GM10266 (cell line): ENCODE data around the gene PRKCA.

Experiments used
- DNase-seq: peaks from one replicate; pipeline ENCODE4 v3.0.0; 2012; ENCODE audit errors: extremely low spot score
- TF ChIP-seq, protein P1 (sequence below): IDR thresholded peaks from 2 replicates; pipeline ENCODE4 v1.5.1; 2012; ENCODE audit warnings: mild to moderate bottlenecking, low read depth; ENCODE audit not compliant: control insufficient read depth, insufficient read depth; ENCODE audit errors: missing control alignments

The PRKCA gene

DNA sequence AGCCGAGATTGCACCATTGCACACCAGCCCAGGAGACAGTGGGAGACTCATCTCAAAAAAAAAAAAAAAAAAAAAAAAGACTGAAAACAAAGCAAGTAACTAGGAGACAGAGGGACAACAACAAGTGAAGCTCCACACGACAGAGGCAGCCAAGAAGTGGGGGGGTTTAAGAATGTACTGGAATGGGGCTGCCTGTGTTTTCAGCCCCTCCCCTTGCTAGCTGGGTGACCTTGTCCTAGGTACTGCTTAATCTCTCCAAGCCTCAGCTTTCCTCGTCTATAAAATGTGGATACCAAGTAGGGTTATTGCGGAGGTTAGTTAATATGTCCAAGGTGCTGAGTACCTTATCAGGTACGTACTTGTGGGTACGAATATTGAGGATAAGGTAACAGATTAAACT, 368.7 kb downstream of the PRKCA start:
- TF ChIP-seq, protein P1, sequence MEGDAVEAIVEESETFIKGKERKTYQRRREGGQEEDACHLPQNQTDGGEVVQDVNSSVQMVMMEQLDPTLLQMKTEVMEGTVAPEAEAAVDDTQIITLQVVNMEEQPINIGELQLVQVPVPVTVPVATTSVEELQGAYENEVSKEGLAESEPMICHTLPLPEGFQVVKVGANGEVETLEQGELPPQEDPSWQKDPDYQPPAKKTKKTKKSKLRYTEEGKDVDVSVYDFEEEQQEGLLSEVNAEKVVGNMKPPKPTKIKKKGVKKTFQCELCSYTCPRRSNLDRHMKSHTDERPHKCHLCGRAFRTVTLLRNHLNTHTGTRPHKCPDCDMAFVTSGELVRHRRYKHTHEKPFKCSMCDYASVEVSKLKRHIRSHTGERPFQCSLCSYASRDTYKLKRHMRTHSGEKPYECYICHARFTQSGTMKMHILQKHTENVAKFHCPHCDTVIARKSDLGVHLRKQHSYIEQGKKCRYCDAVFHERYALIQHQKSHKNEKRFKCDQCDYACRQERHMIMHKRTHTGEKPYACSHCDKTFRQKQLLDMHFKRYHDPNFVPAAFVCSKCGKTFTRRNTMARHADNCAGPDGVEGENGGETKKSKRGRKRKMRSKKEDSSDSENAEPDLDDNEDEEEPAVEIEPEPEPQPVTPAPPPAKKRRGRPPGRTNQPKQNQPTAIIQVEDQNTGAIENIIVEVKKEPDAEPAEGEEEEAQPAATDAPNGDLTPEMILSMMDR = no peak

DNA sequence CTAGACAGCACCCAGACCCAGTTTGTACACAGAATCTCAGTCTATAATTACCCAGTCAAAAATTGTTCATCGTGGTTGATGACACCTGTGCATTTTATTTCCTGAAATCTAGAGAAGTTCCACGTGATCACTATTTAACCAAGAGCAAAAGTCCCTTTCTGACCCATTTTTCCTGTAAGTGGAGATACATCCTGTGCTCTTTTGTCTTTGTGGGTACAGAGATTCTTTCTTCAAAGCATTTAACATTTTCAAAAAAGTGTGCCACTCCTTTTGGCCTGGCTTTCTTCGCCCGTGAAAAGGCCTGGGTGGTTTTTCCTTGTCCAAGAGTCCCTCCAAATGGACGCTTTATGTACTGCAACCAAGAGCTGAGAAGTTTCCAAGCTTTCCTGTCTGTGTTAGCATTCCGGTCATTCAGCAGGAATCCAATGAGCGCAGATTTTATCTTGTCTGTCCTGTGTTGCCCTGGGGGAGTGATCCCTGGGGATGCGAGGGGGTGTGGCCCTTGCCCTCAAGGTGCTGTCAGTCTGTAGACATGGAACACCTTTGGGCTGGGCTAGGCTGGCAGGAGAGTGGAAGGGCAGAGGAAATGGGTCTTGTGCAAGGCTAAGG, 371.4 kb downstream of the PRKCA start:
- no peak for DNase-seq
- TF ChIP-seq, protein P1 = peak; percentile 64

More for the DNA sequence above, 368.7 kb downstream of the PRKCA start:
- DNase-seq = no peak

DNA sequence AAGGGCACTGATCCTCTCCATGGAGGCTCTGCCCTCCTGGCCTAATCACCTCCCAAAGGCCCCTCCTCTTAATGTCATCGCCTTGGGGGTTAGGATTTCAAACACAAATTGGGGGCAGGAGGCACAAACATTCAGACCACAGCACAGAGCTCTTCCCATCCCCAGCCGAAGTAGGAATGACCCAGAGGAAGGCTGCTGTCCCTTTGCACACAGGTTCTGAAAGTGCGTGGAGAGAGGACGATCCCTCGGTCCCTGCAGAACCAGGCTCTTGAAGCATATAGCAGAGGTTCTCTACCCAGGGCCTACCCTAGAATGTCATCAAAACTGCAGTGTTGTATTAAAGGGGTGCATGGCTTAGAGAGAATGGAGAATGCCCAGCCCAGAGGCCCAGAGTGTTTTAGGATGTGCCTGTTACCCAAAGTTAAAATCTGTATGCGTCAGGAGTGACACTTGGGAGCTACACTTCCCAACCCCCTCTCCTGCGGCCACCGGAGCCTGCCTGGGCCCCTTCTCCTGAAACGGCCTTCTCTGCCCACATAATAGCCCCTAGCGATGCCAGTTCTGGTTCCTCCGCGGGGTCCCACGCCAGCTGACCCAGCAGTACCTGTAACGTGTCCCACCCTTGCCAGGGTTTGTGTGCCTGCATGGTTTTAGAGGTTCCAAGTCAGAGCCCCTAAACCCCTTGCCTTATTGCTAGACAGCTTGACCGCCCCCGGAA, 373.0 kb downstream of the PRKCA start:
- DNase-seq = no peak
- TF ChIP-seq, protein P1 = no peak

DNA sequence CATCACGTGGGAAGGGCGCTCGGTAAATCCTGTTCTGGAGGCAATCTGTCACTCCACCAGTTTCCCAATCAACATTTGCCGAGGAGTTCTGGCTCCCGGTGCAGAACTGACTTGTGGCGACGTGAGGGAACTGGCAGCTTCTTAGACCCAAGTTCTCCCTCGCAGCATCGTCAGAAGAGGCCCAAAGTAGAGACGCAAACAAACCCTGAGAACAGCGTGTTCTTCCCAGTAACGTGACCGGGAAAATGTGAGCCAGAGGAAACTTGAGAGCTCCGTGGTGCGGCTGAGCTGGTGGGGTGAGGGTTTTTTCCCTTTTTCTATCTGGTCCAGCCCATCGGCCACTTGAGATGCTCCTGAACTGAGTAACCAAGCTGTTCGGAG, 373.6 kb downstream of the PRKCA start:
- TF ChIP-seq, protein P1 = no peak
- no peak for DNase-seq

GRCh38 chr17:66676421-66676820, 374.0 kb downstream of the PRKCA start:
- TF ChIP-seq, protein P1 = no peak
- no peak for DNase-seq

GRCh38 chr17:66677201-66677981, 375.0 kb downstream of the PRKCA start:
- TF ChIP-seq, protein P1 = no peak
- DNase-seq = no peak

DNA sequence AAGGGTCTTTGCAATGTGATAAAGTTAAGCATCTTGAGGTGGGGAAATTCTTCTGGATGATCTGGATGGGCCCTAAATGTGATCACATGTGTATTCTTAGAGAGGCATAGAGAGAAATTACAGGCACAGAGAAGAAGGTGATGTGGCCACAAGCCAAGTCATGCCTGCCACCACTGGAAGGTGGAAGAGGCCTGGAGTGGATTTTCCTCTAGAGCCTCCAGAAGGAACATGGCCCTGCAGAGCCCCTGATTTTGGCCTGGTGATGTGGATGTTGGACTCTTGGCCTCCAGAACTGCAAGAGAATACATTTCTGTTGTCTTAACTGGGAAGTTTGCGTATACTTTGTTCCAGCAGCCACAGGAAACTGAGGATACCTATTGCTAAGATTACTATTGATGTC, 375.6 kb downstream of the PRKCA start:
- DNase-seq = no peak
- TF ChIP-seq, protein P1 = no peak
